D721Med (cell line): ENCODE results near the gene PID1.

Source experiments
- DNase-seq: peaks from one replicate; pipeline ENCODE4 v3.0.0; 2011; ENCODE audit warnings: low spot score; ENCODE audit not compliant: insufficient read length
- FAIRE-seq: peaks from 2 replicates; lab custom pipeline; 2011; peaks lifted over from hg19 to GRCh38; lab: Jason Lieb, UNC
- TF ChIP-seq, protein P1 (sequence below): IDR thresholded peaks from 2 replicates; pipeline ENCODE4 v1.5.1; 2012; ENCODE audit warnings: mild to moderate bottlenecking, control low read depth; ENCODE audit not compliant: insufficient read depth; ENCODE audit errors: missing control alignments

Gene PID1

DNA sequence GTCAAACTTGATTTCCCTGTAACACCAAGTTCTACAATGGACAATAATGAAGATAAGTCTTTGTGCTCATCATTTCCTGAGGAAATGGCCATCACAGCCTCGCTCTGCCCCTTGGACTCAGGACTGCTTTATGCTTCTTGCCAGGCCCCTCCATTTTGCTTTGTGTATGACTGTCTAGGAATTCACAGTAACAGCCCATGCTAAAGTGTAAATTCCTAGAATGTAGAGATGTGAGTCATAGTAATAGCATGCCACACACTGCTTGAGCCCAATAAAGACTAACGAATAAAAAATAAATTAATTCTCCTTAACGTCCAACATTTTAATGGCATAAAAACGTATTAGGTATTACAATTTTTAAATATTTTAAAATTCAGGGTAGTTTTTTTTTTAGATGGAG, 226.5 kb downstream of the PID1 start:
- no peak for FAIRE-seq
- DNase-seq, result no peak
- TF ChIP-seq, protein P1, sequence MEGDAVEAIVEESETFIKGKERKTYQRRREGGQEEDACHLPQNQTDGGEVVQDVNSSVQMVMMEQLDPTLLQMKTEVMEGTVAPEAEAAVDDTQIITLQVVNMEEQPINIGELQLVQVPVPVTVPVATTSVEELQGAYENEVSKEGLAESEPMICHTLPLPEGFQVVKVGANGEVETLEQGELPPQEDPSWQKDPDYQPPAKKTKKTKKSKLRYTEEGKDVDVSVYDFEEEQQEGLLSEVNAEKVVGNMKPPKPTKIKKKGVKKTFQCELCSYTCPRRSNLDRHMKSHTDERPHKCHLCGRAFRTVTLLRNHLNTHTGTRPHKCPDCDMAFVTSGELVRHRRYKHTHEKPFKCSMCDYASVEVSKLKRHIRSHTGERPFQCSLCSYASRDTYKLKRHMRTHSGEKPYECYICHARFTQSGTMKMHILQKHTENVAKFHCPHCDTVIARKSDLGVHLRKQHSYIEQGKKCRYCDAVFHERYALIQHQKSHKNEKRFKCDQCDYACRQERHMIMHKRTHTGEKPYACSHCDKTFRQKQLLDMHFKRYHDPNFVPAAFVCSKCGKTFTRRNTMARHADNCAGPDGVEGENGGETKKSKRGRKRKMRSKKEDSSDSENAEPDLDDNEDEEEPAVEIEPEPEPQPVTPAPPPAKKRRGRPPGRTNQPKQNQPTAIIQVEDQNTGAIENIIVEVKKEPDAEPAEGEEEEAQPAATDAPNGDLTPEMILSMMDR, result no peak

DNA sequence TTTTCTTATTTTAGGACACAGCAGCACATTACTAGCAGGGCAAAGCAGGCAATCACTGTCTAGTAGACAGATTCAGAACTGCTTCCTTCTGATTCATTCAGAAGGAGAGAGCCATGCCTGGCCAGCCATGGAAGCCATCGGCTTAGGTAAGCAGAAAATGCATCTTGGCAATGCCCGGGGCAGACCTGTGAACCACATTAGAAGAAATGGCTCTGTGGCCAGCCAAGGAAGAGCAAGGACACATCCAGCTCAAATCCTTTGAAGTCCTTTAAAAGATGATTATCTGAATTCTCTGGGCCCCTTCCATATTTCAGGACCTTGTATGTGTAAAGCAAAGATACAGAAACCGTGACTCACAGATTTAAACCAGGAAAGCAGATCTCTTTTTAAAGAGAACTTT, 227.4 kb downstream of the PID1 start:
- TF ChIP-seq, protein P1, result no peak
- FAIRE-seq, result no peak
- no peak for DNase-seq

DNA sequence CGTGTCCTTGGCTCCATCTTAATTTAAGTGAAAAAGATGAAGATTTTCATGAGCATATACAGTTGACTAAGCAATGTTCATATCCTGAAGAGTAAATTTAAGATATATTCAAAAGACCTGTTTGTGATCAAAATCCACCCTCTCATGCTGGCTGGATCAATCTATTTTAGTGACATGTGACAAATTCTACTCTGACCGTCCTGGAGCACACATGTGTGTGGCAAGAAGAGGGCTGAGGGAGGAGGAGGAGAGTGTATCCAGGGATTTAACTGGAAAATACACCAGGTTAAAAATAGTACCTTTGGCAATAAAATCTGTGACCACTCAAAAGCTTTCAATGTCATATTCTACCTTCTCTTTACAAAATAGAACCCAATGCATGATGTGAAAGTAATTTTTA, 228.7 kb downstream of the PID1 start:
- TF ChIP-seq, protein P1, result no peak
- FAIRE-seq (no peak), DNase-seq (no peak)

DNA sequence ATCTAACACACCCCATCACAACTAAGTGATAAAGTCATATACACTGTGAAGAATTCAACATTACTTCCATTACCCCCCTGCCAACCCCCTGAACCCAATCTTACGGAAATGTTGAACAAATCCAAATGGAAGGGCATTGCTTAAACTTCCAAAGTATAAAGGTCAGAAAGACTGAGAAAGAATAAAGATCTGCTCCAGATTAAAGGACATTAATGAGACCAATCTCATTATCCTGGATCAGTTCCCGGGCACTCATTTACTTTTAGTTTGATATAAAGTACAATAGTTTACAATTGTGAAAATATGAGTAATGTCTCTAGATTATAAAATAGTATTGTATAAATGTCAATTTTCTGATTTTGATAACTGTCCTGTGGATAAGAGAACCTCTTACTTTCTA, 229.4 kb downstream of the PID1 start:
- TF ChIP-seq, protein P1, result no peak
- no peak for FAIRE-seq
- DNase-seq, result no peak

DNA sequence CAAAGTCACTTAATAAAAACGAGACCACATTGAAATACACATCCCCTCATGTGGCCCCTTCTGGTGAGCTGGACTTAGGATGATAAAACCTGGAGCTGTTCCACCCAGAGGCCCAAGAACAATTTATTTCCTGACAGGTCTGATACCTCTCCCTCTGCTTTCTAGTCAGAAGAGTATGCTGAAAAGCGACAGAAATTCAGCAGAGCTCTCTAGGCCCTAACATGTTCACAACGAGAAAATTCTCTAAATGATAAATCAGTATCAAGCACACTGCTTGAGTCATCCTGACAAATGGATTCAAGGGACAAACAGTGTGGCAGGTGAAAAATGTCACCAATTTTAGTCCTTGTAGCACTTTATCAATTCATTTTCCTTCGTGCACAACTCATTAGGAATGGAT, 233.5 kb downstream of the PID1 start:
- TF ChIP-seq, protein P1, result no peak
- FAIRE-seq, result no peak
- DNase-seq, result no peak

DNA sequence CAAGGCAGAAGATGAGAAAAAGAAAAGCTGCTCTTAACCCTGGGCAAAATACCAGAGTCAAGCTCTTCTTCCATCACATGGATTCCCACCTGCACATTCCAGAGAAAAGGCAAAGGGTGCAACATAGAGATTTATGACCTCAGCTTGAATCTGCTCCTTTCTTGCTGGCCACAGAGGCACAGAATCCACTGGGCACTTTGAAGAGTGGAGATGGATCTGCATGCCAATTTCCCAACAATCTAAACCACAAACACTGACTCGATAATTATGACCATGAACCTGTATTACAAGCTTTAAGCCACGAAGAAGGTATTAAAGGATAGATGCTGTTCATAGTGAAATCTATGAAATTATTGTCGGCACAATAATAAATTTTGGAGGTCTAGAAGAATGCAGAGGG, 237.3 kb downstream of the PID1 start:
- DNase-seq (no peak), FAIRE-seq (no peak)
- TF ChIP-seq, protein P1, result no peak

DNA sequence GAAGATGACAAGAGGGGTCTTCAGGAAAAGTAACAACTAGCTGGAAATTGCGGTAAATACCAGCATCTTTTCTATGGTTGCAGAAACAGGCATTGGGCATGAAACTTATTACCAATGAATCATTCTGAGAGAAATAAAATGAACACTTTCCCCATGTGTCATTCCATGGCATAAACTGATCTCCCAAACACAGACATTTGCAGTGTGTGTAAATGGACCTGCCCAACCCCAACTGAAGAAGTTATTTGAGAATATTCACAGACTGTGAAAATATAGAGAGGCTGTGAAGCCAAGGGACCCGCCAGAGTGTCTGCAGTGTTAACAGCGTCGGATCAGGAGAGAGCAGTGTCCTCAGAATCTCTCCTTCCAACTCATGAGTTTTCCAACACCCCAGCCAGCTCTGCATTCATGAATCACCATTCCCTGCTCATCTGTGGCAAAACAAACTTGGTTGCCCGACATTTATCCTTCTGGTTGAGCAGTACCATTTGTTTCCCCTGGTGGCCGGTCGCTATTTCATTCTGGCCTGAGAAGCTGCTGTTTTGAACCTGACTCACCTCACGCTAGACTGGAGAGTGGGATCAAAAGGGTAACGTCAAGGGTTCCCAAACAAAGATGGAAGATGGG, 238.4 kb downstream of the PID1 start:
- TF ChIP-seq, protein P1, result no peak
- FAIRE-seq (no peak), DNase-seq (no peak)
